ENCODE results near the gene COPZ2.

DNA sequence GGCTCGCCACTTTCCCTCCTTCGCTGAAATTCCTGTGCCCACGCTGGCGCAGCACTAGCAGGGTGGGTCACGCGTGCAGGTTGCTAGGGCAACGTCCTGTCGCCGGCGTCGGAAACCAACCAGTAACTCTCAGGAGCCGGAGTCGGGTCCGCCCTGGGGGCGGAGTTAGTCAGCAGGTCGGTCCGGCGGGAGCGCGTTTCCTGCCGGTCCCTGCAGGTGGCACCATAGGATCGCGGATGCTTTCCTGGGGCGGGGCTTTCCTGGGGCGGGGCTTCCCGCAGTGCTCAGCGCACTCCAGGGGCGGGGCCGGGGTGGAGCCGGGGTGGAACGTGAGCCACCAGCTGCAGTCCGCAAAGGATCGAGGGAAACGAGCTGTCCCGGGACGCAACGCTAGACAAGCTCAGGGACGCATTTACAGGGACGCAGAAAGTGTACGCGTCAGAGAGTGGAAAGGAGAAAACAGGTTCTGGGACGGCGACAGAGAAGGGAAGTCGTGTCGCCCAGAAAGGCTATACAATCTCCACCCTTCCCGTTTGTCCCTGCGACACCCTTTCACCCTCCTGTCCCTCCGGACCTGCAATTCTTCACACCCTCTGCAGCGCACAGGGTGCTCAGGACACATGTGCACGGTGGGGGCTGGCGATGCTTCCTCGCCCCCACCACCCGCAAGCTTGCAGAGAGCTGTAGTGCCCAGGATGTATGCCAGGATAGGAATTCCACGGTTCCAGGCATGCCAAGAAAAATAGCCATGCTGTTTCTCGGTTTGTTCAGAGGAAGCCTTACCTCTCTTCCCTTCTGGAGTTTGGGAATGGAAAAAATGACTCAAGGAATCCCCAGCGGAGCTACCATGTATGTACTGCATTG lies 12.3 kb downstream of the COPZ2 start:
- TF ChIP-seq, protein P1, sequence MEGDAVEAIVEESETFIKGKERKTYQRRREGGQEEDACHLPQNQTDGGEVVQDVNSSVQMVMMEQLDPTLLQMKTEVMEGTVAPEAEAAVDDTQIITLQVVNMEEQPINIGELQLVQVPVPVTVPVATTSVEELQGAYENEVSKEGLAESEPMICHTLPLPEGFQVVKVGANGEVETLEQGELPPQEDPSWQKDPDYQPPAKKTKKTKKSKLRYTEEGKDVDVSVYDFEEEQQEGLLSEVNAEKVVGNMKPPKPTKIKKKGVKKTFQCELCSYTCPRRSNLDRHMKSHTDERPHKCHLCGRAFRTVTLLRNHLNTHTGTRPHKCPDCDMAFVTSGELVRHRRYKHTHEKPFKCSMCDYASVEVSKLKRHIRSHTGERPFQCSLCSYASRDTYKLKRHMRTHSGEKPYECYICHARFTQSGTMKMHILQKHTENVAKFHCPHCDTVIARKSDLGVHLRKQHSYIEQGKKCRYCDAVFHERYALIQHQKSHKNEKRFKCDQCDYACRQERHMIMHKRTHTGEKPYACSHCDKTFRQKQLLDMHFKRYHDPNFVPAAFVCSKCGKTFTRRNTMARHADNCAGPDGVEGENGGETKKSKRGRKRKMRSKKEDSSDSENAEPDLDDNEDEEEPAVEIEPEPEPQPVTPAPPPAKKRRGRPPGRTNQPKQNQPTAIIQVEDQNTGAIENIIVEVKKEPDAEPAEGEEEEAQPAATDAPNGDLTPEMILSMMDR (IDR thresholded peaks at IDR 0.05) = peak; percentile 82 to 91
- TF ChIP-seq POLR2A (IDR thresholded peaks at IDR 0.05) (no peak), POLR2AphosphoS5 (IDR thresholded peaks at IDR 0.05) (peak in 1 of 3 donors; percentile 14)

Measured in suprapubic skin (tissue), 4 donors.